GM18868 (cell line): ENCODE results near the gene GALNT13.

Experiments
- ATAC-seq: cut with Tn5 transposase; IDR thresholded peaks from one replicate; pipeline ENCODE4 v1.9.1; 2021; ENCODE audit warnings: mild to moderate bottlenecking, moderate library complexity; ENCODE audit not compliant: unreplicated experiment

The GALNT13 gene

DNA sequence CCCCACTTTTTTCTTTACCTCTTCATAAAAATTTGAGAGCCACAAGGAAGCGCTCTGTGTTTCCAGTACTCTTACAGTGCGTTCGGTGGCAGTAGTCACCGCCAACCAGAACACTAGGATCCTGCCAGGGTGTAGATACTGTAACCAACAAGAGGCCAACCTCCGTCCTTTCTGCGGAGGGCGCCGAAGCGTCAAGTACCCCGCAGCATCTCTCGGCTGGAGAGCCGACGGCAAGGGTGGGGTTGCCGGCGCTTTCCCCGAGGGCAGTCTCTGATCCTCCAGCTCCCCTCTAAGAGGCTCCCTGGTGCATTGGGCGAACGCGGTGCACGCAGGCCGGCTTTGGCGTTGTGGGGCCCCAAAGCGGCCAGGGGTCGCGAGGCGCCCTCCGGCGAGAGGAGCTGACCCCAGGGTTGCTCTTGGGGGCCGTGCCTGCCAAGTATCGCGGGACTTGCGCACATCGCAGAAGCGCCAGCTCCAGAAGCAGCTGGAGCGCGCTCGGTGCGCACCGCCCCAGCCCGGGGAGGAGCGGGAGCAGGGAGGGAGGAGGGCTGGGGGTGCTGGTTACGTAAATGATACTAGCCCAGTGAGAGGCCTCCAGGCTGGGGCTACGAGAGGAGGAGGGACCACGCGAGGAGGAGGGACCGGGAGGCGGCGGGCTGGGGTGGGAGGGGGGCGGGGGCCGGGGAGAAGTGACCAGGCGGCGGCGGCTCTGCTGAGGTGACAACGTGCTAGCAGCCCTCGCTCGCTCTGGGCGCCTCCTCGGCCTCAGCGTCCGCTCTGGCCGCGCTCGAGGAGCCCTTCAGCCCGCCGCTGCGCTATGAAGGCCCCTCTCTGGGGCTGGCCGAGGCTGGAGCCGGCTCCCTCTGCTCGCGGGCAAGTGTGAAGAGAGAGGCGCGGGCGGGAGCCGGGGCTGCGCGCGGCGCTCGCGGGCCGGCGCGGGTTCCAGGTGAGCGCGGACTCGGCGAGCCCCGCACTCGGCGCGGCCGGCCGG, at the start of gene GALNT13:
GALNT13 (plus strand) TSS at position 692 of the 991 bp plus-strand sequence.
- no peak for ATAC-seq

DNA sequence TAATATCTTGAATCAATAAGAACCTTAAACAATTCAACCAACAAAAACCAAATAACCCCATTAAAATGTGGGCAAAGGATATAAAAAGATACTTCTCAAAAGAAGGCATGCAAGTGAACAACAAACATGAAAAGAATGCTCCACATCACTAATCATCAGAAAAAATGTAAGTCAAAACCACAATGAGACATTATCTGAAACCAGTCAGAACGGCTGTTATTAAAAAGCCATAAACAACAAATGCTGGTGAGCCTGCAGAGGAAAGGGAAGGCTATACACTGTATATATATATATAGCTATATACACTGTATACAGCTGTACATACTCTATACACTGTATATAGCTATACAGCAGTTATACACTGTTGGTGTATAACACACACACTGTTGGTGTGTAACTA, 47.8 kb upstream of the GALNT13 start:
- no peak for ATAC-seq

DNA sequence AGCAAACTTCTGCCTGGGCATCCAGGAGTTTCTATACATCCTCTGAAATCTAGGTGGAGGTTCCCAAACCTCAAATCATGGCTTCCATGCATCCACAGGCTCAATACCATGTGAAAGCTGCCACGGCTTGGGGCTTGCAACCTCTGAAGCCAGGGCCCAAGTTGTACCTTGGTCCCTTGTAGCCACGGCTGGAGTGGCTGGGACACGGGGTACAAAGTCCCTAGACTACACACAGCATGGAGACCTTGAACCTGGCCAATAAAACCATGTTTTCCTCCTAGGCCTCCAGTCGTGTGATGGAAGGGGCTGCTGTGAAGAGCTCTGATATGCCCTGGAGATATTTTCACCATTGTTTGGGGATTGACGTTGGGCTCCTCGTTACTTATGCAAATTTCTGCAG, 43.4 kb upstream of the GALNT13 start:
- no peak for ATAC-seq

DNA sequence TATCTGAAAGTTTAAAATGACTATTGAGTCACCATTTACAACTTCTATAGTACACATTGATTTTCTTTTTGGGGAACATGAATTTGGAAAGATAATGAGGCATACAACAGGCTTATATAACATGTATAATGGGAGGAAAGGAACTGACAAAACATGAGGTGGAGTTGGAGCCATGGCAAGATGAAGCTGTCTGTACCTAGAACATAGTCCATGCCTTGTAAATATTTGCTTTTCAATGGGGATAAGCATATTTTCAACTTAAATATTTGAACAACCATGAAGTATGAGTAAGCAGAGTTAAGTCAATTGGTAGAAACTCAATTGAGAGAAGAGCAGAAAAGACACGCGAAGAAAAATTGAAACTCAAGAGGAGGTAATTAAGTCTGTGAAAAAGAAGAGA, 37.1 kb upstream of the GALNT13 start:
- ATAC-seq = no peak

DNA sequence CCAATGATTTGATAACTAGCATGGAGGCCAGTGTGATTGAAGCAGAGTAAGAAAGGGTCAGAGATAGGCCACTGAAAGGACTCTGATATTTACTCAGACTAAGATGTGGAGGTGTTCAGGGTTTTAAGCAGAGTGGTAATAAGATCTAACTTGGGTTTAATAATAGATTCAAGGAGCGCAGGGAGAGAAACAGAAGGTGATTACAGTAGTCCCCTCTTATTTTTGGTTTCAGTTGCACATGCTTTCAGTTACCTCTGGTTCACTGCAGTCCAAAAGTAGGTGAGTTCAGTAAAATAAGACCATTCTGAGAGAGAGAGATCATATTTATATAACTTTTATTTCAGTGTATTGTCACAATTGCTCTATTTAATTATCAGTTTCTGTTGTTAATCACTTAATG, 13.5 kb upstream of the GALNT13 start:
- no peak for ATAC-seq

DNA sequence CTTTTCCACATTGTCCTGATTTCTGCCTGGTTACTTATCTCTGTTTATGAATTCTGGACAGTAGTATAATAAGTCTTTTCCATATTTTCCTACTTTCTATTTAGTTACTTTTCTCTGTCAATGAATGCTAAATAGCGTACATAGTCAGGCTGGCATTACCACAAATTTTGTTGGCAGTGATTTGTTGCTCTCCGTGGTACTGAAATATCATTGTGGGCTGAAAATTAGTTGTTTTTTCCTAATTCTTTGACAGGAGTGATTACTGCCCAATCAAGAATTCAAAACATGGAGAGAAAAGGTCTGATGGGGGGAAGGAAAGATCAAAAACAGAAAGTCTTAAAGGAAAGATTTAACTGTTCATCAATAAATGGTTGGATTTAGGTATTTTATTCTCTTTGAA, 7.7 kb upstream of the GALNT13 start:
- ATAC-seq = no peak

DNA sequence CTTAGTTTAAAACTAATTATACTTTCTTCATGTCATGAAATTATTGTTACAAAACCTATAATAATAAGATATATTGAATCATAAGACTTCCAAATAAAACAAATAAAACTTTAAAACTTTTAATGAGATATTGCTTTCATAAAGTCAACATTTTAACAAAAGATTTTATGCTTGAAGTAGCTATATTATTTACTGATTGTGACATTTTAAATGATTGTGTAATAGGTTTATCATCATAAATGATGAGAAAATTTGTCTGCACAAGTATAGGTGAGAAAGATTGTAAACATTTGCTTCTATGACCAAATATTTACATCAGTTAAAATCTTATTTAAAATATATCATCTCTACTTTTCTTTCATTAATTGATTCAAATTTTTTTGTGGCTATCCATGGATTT, 5.1 kb upstream of the GALNT13 start:
- ATAC-seq = no peak

DNA sequence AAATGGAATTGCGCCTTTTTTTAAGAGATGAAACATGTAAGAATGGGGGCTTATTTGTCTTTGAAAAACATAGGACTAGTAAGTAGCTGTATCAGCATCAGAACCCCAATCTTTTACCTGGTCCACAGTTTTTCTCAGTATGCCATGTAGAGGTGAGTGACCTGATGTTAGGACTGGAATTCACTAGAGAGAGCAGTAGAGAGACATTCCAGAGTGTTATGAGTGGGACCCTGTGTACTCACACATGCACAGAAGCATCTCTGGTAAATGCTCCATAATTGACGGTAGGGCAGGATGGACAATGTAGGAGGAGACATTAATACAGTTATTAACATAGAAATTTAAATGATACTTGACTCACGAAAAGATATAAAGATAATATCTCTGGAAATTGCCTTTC, 1.4 kb upstream of the GALNT13 start:
- no peak for ATAC-seq

DNA sequence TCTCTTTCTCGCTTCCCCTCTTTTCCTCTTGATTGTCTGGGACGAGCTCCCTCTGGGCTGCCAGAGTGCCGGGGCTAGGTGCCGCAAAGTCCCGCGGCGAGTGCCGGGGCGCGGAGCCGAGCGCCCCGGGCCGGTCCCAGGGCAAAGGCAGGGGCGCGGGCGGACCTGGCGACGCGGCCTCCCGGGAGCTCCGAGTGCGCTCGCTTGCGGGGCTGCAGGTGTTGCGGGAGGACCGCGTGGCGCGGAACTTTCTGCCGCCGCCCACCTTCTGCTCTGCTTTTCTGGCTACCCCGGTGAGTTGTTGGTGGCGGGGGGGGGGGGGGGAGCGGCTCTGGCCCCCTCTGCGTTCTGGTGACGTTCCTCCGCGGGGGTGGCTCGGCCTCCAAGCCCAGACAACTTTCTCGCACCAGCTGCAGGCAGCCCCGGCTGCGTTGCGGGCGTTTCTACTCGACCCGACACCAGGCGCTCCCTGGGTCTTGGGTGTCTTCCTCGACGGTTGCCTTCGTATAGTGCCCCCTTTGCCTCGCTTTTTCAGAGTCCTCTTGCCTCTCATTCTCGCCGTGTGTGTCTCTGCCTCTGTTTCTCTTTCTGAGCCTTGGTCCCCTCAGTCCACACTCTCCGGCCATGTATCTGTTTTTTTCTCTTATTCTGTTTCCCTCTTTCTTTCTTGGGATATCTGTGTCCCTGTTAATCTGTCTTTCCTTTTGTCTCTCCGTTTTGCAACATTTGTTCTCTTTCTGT, 759 bp downstream of the GALNT13 start:
- no peak for ATAC-seq

DNA sequence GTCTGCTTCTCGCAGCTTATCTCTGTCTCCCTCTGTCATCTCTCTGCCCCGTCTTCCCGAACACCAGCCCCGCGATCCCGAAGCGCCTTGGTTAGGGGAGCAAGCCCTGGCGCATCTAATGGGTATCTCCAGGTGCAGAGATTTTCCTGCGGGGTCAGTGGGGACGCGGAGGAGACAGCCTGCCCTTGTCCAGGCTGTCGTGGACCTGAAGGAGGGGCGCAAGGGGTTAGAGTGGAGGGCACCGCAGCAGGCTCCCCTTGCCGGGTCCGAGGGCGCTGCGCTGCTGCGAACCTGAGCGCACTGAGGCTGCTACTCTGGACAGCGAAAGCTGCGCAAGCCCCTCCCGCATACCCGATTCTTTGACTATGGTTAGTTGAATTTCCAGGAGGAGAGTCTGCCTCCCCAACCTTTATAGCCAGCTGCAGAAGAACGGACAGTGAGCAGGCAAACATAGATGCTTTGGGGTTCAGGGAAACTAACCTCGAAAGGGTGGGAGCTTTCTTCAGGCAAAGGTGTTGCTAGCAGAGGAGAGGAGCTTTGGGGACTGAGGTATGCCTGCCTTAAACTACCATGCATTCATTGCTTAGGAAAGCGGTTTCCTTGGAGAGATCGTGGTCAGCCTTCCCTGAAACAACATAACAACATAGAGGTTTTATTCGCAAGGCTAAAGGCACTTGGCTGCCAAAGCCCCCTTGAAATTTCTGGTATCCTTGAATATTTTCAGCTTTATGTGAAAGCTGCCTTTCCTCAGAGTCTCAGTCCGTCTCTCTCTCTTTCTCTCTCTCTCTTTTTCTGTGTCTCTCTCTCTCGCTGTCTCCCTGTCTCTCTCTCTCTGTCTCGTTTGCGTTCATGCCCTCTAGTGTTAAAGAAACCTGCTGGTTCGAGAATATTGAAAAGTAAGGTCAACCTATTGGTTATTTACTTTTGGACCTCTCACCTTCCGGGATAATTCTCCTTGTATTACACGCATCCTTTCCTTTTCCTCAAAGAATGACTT, 1.6 kb downstream of the GALNT13 start:
- no peak for ATAC-seq

DNA sequence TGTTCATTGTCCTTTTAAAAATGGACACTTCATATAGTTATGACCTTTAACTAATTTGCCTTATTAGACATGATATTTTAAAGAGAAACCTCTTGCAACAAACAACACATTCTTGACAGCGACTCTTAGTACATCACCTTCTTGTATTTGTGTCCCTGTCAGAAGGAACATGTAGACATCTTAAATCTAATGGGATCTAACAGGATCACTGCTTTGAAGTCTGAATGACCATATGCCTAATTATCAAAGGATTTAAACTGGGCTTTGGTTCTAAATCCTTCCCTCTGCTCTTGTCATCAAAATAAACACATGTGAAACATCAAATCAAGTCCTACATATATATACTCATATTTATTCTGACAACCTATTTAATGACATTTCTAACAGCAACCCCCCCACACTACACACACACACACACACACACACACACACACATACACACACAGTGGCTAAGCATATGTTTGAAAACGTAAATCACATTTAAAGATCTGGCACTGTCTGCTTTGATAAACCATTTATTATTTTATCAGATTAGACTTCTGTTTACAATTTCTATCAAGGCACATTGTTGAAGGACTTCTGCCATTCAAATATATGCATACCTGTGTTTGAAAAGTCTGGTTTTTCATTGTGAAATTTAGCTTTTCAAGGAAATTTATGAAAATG, 4.2 kb downstream of the GALNT13 start:
- ATAC-seq = no peak

DNA sequence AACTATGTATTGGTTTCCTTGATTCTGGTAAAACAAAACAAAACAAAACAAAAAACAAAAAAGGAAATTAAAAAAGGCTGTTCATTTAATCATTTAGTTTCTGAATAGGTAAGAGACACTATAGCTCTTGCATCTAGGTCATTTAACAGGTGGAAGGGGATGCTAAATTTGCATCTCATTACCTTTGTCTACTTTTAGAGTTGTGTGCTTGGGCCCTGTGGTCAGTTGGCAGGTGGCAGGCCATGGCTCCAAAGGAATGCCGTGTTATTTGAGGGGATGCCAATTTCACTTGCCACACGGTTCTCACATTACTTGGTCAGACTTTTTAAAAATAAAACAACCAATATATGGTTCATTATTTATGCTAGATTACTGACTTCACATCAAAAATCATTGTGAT, 9.2 kb downstream of the GALNT13 start:
- no peak for ATAC-seq

DNA sequence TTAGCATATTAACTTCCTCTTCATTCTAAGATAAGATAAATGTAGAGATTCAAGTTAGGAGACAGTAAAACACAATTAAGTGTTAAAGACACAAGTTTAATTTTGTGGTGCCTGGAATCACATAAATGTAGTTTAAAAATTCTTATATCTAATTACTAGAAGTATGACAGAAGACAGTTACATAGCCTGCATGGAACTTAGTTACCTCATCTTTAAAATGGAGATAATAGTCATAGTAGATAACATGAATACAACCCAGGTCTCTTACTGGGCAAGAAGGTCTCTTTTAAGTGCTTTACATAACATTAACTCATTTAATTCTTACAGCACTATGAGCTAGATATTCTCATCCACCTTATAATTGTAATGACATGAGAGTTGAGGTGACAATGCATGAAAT, 15.1 kb downstream of the GALNT13 start:
- no peak for ATAC-seq

DNA sequence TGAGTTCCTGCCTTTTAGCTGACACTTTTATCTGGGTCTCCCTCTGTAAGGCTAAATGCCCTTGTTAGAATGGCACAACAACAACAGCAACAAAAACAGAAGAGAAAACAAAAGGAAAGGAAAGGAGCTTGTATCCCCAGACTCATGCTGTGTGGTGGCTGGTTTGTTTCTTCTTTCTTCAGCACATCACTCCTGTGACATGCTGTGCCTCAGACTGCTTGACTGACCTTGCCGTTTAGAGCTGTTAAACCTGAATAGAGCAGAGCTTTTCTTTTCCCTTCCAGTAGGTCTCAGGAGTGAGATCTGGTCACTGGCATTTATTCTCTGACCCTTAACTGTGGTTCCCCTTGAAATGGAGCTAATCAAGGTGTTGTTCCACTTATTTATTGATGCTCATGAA, 18.9 kb downstream of the GALNT13 start:
- no peak for ATAC-seq

DNA sequence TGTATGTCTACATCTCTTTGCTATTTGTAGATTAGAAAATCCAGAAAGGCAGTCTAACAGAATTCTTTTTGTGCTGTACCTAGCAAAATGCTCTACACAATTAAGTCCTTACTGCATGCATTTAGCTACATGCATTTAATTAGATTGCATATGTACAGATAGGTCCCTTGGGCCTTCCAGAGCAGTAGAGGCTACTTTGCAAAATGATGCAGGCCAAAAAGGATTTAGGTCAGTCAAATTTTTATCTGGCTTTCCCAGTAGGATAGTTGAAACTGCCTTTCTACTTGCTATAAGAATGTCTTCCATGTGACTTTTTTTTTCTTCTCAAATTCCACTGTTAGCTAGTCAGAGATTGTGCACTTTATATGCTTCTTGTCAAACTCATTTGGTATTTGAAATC, 19.3 kb downstream of the GALNT13 start:
- ATAC-seq = no peak

DNA sequence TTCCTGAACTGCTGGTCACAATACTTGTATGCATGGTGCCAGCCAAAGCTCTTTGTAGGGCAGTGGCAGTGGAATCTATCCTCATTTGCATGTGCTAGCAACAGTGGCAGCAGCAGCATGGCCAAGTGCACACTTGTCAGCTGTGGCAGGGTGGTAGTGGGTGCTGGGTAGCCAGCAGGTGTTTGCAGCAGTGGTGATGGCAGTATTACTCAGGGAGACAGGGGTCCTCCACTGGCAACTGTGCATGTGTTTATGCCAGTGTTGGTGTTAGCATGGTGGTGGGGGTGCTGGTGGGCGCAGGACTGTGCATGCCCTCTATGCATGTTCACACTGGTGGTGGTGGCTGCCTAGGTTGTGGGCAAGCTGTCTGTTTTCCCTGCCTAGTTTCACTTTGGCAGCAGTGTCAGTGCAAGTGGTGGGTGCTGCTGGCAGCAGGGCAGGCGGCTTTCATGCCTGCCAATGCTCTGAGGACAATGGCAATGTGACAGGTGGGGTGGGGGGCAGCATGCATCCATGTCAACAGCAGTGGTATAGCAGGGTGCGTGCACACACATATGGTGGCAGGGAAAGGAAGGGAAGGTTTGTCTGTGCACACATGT, 41.2 kb downstream of the GALNT13 start:
- ATAC-seq = no peak

DNA sequence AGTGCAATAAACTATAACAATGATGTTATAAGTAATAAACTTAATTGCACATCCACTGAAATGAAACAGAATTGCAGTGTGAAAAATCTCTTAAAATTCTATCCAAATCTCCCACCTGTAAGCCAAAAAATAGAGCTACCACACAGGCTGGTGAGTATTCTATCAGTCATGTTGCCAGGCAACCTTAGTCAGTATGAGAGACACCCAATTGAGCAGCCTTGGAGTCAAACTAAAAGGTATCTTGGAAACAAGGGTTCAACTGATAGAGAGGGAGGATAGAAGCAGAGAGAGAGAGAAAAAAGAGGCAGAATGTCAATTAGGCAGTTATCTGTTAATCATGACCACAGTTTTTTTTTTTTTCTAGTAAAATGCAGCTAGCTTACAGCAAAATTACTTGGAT, 45.8 kb downstream of the GALNT13 start:
- ATAC-seq = no peak

DNA sequence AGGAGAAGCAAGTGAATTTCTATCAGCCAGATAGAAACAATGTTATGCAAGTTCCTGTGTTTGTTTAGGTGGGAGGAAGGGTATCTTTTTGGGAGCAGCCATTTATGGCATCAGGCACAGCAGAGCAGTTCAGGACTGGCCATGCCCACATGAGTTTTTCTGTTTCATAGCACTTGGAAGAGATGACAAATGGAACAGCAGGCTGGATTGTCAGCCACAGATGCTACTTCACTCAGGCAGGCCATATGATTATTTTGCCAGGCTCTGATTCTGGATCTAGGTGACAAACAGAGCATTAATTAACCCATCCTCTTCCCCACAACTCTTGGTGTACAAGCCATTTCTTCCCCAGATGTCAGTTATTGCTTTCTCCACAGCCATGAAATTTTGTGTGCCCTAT, 63.8 kb downstream of the GALNT13 start:
- ATAC-seq = no peak

DNA sequence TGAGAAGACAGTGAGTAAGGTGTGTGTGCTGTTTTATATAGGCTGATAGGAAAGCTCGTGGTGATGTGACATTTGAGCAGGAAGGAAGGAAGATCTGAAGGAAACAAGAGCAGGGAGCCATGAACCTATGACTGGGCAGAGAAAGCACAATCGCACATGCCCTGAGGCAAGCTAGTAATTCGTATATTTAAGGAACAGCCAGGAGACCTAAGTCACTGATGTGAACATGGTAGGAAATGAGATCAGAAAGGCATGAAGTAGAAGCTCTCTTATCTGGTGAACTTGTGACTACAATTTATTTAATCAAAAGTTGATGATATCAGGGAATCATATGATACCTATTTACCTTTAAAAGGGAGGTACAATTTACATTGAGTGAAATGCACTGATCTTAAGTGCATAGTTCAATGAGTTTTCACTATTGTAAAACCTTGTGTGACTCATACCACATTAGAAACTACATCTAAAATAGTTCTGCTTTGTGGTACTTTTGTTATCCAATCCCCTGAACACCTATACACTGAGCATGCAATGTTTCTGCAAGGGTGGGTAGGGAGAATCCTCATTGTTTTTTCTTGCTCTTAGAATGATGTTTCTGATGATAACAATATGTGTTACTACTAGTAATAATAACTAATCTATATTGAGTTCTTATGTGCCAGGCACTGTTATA, 67.5 kb downstream of the GALNT13 start:
- peak; percentile 92 for ATAC-seq
